Measurements from ENCODE around the gene BDH1.

GRCh38 chr3:197584733-197585132, 29.0 kb upstream of the BDH1 start:
- no peak for TF ChIP-seq CTCF (IDR thresholded peaks at IDR 0.05; ENCODE audit: insufficient read depth, low read depth, low read length)
- no peak for TF ChIP-seq EZH2 (IDR thresholded peaks at IDR 0.05; ENCODE audit: insufficient read depth, low read length)

Measured in astrocyte (in vitro differentiated cells and primary cell).